ENCODE measurements around the gene AOAH.

DNA sequence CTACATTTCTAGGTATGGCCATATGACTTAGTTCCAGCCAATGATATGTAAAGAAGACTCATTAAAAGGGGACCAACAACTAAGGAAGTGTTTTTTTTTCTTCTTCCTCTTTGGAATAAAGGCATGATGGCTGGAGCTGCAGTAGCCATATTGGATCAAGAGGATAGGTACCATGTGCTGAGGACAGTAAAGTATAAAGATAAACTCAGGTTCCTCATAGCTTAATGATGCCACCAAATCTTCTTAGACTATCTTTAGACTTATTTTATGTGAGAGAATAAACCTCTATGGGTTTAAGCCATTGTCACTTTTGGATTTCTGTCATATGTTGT is 249.3 kb downstream of the AOAH start:
- TF ChIP-seq SMC3 (conservative IDR thresholded peaks at IDR 0.05; ENCODE audit: insufficient read depth, low read depth, low read length): no peak
- TF ChIP-seq ZNF785 (CRISPR knock-in tag; IDR thresholded peaks at IDR 0.05): no peak
